NCI-H510A (cell line): ENCODE data around the gene CLK2.
"Not testable (repeated sequence)": the region's sequence is repeated elsewhere in the genome, so short reads cannot be mapped to it uniquely, and the experiment has no call there.

Source experiments
- DNase-seq: peaks from one replicate; lab custom pipeline; 2025; lab: John Stamatoyannopoulos, UW

CLK2 gene

DNA sequence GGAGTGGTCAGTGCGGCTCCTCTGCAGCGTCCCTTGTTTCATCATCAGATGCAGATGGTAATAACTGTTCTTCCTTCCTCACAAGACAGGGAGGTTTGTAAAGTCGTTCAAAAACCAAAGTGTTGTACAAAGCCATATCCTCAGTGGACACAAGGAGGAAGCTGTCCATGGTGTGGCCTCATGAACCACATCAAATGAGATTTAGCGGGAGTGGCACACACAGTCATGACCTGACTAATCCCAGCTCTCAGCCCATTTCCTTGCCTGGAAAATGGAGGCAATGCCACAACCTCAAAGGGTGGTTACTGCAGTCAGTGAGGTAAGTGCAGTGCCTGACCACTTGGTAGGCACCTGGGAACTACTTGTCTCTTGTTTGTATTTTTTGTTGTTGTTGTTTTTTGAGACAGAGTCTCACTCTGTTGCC is 31.5 kb downstream of the CLK2 start:
- no peak for DNase-seq

GRCh38 chr1:155241069-155241679 is 32.1 kb downstream of the CLK2 start:
- DNase-seq: peak; percentile 48

DNA sequence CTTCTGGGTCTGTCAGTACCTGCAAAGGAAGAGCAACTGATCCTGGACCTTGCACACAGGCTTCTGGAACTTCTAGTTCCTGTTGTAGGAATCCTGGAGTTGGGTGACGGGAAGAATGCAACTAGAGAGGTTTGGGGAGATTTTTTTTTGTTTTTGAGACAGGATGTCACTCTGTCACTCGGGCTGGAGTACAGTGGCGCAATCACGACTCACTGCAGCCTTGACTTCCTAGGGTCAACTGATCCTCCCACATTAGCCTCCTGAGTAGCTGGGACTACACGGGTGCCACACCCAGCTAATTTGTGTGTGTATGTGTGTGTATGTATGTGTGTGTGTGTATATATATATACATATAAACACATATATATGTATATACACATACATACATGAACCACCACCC is 36.9 kb downstream of the CLK2 start:
- DNase-seq: no peak

- DNase-seq: not testable (repeated sequence)
Measured at GRCh38 chr1:155235375-155235774, 37.9 kb downstream of the CLK2 start.

DNA sequence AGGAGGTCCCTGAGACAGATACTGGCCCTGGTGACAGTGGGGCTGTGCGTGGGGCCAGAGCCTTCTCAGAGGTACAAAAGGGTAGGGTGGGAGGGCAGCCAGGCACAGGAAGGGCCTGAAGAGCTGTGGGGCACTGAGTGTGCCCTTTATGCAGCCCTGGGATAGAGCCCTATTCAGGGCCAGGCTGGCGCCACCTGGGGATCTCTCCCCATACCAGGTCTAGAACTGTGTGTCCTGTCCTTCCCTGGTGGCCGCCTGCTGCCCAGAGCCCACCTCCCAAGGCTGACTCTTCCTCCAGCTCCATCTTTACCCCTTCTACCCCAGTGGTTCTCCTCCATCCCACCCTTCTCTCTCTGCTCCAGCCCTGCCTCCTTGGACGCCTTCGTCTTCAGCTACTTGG is 39.8 kb downstream of the CLK2 start:
- DNase-seq: not testable (repeated sequence)

GRCh38 chr1:155232001-155232978 is 41.0 kb downstream of the CLK2 start:
- DNase-seq: not testable (repeated sequence)

GRCh38 chr1:155231302-155231701 is 42.0 kb downstream of the CLK2 start:
- DNase-seq: not testable (repeated sequence)

DNA sequence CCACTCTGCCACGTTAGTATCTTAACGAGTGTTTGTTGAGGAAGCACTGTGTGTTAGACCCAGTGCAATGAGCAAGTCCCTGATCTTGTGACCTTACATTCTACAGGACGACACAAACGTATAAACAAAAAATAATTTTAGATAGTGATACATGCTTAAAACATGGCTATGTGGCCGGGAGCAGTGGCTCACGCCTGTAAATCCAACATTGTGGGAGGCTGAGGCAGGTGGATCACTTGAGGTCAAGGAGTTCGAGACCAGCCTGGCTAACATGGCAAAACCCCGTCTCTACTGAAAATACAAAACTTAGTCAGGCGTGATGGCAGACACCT is 45.2 kb downstream of the CLK2 start:
- no peak for DNase-seq

DNA sequence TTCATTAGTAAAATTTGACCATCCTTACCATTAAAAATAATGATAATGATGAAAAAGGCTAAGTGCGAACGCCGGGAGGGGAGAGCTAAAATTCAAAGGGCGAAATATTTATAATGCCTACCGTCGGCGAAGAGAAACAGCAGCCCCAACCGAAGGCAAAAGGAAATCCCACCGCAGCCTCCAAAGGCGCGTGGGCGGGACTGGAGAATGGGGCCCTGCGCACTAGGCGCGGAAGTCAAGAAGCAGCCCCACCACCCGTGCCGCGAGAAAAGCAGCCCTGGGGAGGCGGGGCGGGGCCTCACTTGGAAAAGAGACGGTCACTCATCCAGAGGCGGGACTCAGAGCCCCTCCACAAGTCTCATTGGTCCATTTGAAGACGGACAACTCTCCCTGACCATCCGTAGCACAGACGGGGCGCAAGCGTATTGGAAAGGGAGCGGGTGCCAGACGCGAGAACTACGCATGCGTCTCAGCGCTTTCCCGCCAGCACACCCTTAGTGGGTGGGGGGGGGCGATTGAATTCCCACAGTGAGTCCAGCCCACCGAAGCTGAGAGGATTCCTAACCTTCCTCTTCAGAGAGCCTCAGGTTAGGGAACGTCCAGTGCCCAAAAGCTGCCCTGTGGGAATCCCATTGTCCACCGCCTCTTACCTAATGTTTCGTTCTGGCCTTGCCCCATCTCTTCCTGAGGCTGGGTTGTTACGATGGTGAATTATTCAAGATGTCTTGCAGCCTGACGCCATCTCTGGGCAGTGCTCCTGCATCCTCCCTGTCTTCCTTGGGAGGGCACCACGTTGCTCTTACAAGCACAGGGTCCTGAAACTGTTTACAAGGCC is 45.8 kb downstream of the CLK2 start:
- DNase-seq: peak; percentile 97

DNA sequence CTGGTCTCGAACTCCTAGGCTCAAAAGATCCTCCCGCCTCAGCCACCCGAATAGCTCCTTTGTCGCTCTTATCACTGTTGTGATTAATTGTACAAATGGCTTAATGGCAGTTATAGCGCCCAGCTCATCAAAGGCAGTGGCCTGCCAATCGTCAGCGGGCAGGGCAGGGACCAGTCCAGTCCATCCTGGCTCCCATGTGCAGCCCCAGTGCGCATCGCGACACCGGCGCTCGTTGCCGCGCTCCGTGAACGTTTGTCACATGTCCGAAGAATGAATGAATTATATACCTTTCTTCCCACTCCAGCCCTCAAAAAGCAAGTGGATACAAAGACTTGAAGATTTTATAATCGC is 46.4 kb downstream of the CLK2 start:
- peak; percentile 53 for DNase-seq

DNA sequence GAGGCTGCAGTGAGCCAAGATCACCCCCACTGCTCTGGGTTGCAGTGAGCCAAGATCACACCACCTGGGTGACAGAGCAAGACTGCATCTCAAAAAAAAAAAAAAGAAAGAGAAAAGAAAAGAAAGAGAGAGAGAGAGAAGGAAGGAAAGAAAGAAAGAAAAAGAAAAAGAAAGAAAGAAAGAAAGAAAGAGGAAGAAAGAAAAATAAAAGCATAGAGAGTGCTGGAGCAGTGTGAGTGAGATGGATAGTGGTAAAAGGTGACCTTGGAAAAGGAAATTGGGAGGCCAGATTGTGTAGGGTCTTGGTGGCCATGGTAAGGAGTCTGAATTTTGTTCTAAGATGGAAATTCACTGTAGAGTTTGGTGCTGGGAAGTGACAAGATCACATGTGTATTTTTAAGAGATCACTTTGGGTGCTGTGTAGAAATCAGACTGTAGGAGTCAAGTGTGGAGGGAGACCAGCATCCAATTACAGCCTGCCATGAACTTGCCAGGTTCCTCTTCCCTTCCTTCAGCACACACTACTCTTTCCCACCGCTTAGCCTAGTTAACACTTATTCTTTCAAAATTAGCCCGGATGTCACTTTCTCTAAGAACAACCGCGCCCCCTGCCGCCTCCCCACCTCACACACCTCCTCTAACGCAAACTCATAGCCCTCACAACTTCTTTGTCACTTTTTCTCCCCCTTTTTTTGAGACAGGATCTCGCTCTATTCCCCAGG is 47.0 kb downstream of the CLK2 start:
- DNase-seq: peak; percentile 53

- not testable (repeated sequence) for DNase-seq
Measured at GRCh38 chr1:155225404-155225759, 47.9 kb downstream of the CLK2 start.

GRCh38 chr1:155223047-155223446 is 50.3 kb downstream of the CLK2 start:
- no peak for DNase-seq

- not testable (repeated sequence) for DNase-seq
Measured at GRCh38 chr1:155220211-155220965, 52.9 kb downstream of the CLK2 start.

DNA sequence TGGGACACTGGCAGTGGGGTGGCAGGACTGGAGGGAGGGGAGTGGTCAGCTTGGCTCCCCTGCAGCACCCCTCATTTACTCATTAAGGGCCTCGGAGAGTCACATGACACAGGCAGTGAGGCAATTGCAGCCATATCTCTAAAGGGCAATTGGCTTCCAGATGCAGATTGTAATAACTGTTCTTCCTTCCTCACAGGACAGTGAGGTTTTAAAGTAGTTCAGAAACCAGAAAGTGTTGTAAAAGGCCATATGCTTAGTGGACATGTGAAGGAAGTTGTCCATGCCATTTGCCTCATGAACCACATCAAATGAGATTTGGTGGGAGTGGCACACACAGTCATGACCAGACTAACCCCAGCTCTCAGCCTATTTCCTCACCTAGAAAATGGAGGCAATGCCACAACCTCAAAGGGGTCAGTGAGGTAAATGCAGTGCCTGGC is 53.7 kb downstream of the CLK2 start:
- no peak for DNase-seq

DNA sequence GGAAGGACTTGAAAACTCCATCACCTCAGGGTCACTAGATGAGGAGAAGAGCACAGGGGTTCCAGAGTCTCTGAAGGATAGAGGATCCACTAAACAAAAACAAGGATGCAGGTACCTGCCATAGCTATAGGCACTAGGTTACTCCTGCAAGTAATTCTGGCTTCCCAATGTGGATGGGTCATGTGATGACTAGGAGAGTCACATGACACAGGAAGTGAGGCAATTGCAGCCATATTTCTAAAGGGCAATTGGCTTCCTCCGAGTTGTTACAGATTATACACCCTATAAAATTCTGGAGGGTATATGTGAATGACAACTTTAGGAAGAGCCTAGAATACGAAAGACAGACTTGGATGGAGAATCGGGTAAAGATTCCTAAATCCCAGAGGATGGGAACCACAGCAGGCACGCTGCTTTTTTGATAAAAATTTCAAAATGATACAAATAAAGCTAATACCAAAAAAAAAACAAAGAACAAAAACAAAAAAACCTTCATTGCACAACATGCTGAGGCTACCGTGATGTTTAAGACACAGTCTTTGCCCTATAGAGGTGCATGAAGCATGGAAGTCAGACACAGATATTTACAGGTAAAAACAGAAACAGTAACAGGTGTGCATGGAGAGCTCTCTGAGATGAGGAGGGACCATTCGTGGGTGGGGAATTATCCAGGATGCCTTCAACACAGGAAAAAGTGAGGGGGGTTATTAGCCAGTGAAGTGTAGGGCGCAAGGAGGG is 54.3 kb downstream of the CLK2 start:
- peak; percentile 41 for DNase-seq

GRCh38 chr1:155214702-155215101 is 58.6 kb downstream of the CLK2 start:
- not testable (repeated sequence) for DNase-seq
